ENCODE data around the gene RNF40.
"Not testable (repeated sequence)": the region's sequence is repeated elsewhere in the genome, so short reads cannot be mapped to it uniquely, and the experiment has no call there.

Gene RNF40

GRCh38 chr16:30813821-30814189 lies 51.7 kb downstream of the RNF40 start:
- DNase-seq (ENCODE audit: low spot score) = no peak
- FAIRE-seq = no peak

GRCh38 chr16:30816769-30817168 lies 54.6 kb downstream of the RNF40 start:
- FAIRE-seq (no peak), DNase-seq (ENCODE audit: low spot score) (no peak)

- FAIRE-seq (no peak), DNase-seq (ENCODE audit: low spot score) (no peak)
Measured at GRCh38 chr16:30820952-30821421, 58.9 kb downstream of the RNF40 start.

GRCh38 chr16:30821441-30821840 lies 59.3 kb downstream of the RNF40 start:
- DNase-seq (ENCODE audit: low spot score); FAIRE-seq: not testable (repeated sequence)

- DNase-seq (ENCODE audit: low spot score) (no peak), FAIRE-seq (no peak)
Measured at GRCh38 chr16:30821891-30822290, 59.8 kb downstream of the RNF40 start.
